ENCODE results near the gene TBCA. TPM values are rescaled to one million over a fixed set of nuclear protein-coding genes. Genes with fewer than 3 reads are reported as not detected.

TBCA gene
- total RNA-seq, 1 experiment from 2014 or later = 317 TPM

GRCh38 chr5:77777281-77777892, 1.2 kb upstream of the TBCA start:
- DNase-seq (ENCODE audit: low read depth, low spot score) = peak; percentile 19
- Histone ChIP-seq H4K20me1 (ENCODE audit: insufficient read depth) (no peaks in the 10 kb centered on the region), H2AFZ (ENCODE audit: low read depth, low read length, poor library complexity, severe bottlenecking) (no peak overlapping the region), H3K9me2 (ENCODE audit: insufficient read depth) (no peaks in the 10 kb centered on the region), H3K79me2 (ENCODE audit: insufficient read depth, low read length) (peaks cover 36% of the 10 kb centered on the region), H3K27me3 (ENCODE audit: insufficient read depth, low read length) (no peaks in the 10 kb centered on the region), H3K27ac (ENCODE audit: low read depth, low read length) (no peak overlapping the region), H3K4me3 (replicated peaks in 1 of 2; ENCODE audit: low read depth in 1 of 2, low read length in 2 of 2) (no peak overlapping the region), H3K9ac (ENCODE audit: low read length) (no peak overlapping the region), H3K4me1 (ENCODE audit: control insufficient read depth in 1 of 2, insufficient read depth in 2 of 2, low read length in 2 of 2) (peaks cover 7 to 28% of the 10 kb centered on the region in 2 experiments), H3K36me3 (ENCODE audit: control insufficient read depth in 1 of 2, insufficient read depth in 2 of 2, low read length in 2 of 2) (peaks cover 4% of the 10 kb centered on the region in 2 experiments; a peak in 3 of 4 replicates), H3K9me3 (ENCODE audit: control insufficient read depth in 1 of 2, insufficient read depth in 1 of 2, low read depth in 1 of 2, low read length in 2 of 2) (no peaks in the 10 kb centered on the region), H3K4me2 (ENCODE audit: low read length) (peak overlapping the region; percentile 18)
- ChIA-PET RAD21 (ENCODE audit: low non-redundant PET in 1 of 2, low total read pairs in 2 of 2, uncharacterized antibody in 2 of 2, unreplicated experiment in 2 of 2) (no interaction called here), CTCF (no interaction called here), POLR2A (no interaction called here)
- peak; percentile 48 for TF ChIP-seq JUND (IDR thresholded peaks at IDR 0.05)
- TF ChIP-seq FOSL1 (IDR thresholded peaks at IDR 0.05; ENCODE audit: low read depth) = peak; percentile 76; the same call in 1 of the 2 replicates
- no peak for TF ChIP-seq EZH2phosphoT487 (IDR thresholded peaks at IDR 0.05; ENCODE audit: borderline replicate concordance)
- ATAC-seq = no peak
- BruUV-seq (replicated peaks) = no TSS peak
- intact Hi-C loops (cut with micrococcal nuclease) = no loop called here

GRCh38 chr5:77776554-77777206, 541 bp upstream of the TBCA start:
- intact Hi-C loops (cut with micrococcal nuclease) = no loop called here
- no peaks in the 10 kb centered on the region for H3K27me3 ChIP-seq (ENCODE audit: insufficient read depth, low read length)
- H3K79me2 ChIP-seq (ENCODE audit: insufficient read depth, low read length) = peaks cover 43% of the 10 kb centered on the region
- peaks cover 3% of the 10 kb centered on the region; the same call in 1 of the 2 replicates for H4K20me1 ChIP-seq (ENCODE audit: insufficient read depth)
- H2AFZ ChIP-seq (ENCODE audit: low read depth, low read length, poor library complexity, severe bottlenecking) = peak overlapping the region; percentile 95
- CTCF ChIA-PET = no interaction called here
- no peaks in the 10 kb centered on the region for H3K9me2 ChIP-seq (ENCODE audit: insufficient read depth)
- TSS peak; percentile 87 for BruUV-seq (replicated peaks)
- H3K36me3 ChIP-seq (ENCODE audit: control insufficient read depth in 1 of 2, insufficient read depth in 2 of 2, low read length in 2 of 2) = peaks cover 4 to 6% of the 10 kb centered on the region in 2 experiments; a peak in 3 of 4 replicates
- ATAC-seq (no peak), DNase-seq (ENCODE audit: low read depth, low spot score) (no peak)
- TF ChIP-seq ZBTB33 (IDR thresholded peaks at IDR 0.05; ENCODE audit: extremely low read depth, insufficient replicate concordance, low read length) (no peak), POLR2A (IDR thresholded peaks at IDR 0.05; ENCODE audit: borderline replicate concordance, extremely low read depth, insufficient read depth, insufficient read length) (peak; percentile 5), ZNF274 (IDR thresholded peaks at IDR 0.05; ENCODE audit: low read depth, low read length) (no peak)
- H3K9ac ChIP-seq (ENCODE audit: low read length) = peak overlapping the region; percentile 92
- peak overlapping the region; percentile 95 for H3K4me2 ChIP-seq (ENCODE audit: low read length)
- POLR2A ChIA-PET = no interaction called here
- H3K4me1 ChIP-seq (ENCODE audit: control insufficient read depth in 1 of 2, insufficient read depth in 2 of 2, low read length in 2 of 2) = peaks cover 7 to 30% of the 10 kb centered on the region in 2 experiments
- H3K27ac ChIP-seq (ENCODE audit: low read depth, low read length) = peak overlapping the region; percentile 29; the same call in 1 of the 2 replicates
- RAD21 ChIA-PET (ENCODE audit: low non-redundant PET in 1 of 2, low total read pairs in 2 of 2, uncharacterized antibody in 2 of 2, unreplicated experiment in 2 of 2) = no interaction called here
- no peaks in the 10 kb centered on the region for H3K9me3 ChIP-seq (ENCODE audit: control insufficient read depth in 1 of 2, insufficient read depth in 1 of 2, low read depth in 1 of 2, low read length in 2 of 2)
- peak overlapping the region; percentile 77 for H3K4me3 ChIP-seq (replicated peaks in 1 of 2; ENCODE audit: low read depth in 1 of 2, low read length in 2 of 2)

All from HCT116 (cell line).